HepG2 (cell line): Measurements from ENCODE around the gene ZBTB4. TPM values are rescaled to one million over a fixed set of nuclear protein-coding genes. Genes with fewer than 3 reads are reported as not detected.

Experiments
- EHMT2 ChIP-seq: fragments of 200-600 bp; sonication (generic); IDR thresholded peaks from 2 replicates; pipeline ENCODE4 v1.7.0; 2017; ENCODE audit warnings: antibody characterized with exemption, low read depth, low read length, borderline replicate concordance
- HMGXB4 ChIP-seq, 2 experiments: sonication (generic) in 1 of 2; formaldehyde crosslinking in 1 of 2; IDR thresholded peaks; 2 replicates each; pipeline versions ENCODE4 v1.4.0 to v1.6.1; 2018 to 2020; ENCODE audit warnings: missing genetic modification reagents in 2 of 2, borderline replicate concordance in 1 of 2, low read depth in 1 of 2, mild to moderate bottlenecking in 1 of 2, missing biosample characterization in 1 of 2
- JARID2 ChIP-seq: sonication (generic); formaldehyde crosslinking; IDR thresholded peaks from 2 replicates; pipeline ENCODE4 v1.8.1; 2023; ENCODE audit warnings: missing genetic modification reagents, inconsistent platforms; ENCODE audit not compliant: insufficient replicate concordance
- LRRFIP1 ChIP-seq: sonication (generic); formaldehyde crosslinking; conservative IDR thresholded peaks from 2 replicates; pipeline ENCODE4 v1.4.0; 2020; ENCODE audit warnings: missing genetic modification reagents
- NPAS2 ChIP-seq: sonication (generic); formaldehyde crosslinking; IDR thresholded peaks from 2 replicates; pipeline ENCODE4 v1.8.0; 2022; ENCODE audit warnings: mild to moderate bottlenecking, missing genetic modification reagents, borderline replicate concordance
- PAWR ChIP-seq: sonication (generic); formaldehyde crosslinking; IDR thresholded peaks from 2 replicates; pipeline ENCODE4 v1.4.0; 2020; ENCODE audit warnings: missing genetic modification reagents, mild to moderate bottlenecking, borderline replicate concordance
- PREB ChIP-seq: sonication (generic); formaldehyde crosslinking; IDR thresholded peaks from 2 replicates; pipeline ENCODE4 v1.4.0; 2020; ENCODE audit warnings: missing genetic modification reagents
- RELA ChIP-seq: sonication (generic); formaldehyde crosslinking; IDR thresholded peaks from 2 replicates; pipeline ENCODE4 v1.4.0; 2020; ENCODE audit warnings: missing genetic modification reagents
- THAP8 ChIP-seq: sonication (generic); formaldehyde crosslinking; IDR thresholded peaks from 2 replicates; pipeline ENCODE4 v1.5.1; 2020; ENCODE audit warnings: missing genetic modification reagents, mild to moderate bottlenecking, borderline replicate concordance
- YY1 ChIP-seq: IDR thresholded peaks from 2 replicates; pipeline ENCODE4 v1.6.1; 2011; ENCODE audit warnings: low read length, low read depth, moderate library complexity, mild to moderate bottlenecking; ENCODE audit not compliant: insufficient read depth, insufficient replicate concordance
- ZBTB7B ChIP-seq: sonication (generic); formaldehyde crosslinking; IDR thresholded peaks from 2 replicates; pipeline ENCODE4 v1.4.0; 2020; ENCODE audit warnings: missing genetic modification reagents
- ZNF281 ChIP-seq: sonication (generic); formaldehyde crosslinking; IDR thresholded peaks from 2 replicates; pipeline ENCODE4 v1.4.0; 2020; ENCODE audit warnings: missing genetic modification reagents, borderline replicate concordance
- ZNF574 ChIP-seq: sonication (generic); formaldehyde crosslinking; IDR thresholded peaks from 2 replicates; pipeline ENCODE4 v1.4.0; 2020; ENCODE audit warnings: missing genetic modification reagents
- ZNF670 ChIP-seq: sonication (generic); formaldehyde crosslinking; IDR thresholded peaks from 2 replicates; pipeline ENCODE4 v1.8.0; 2022; ENCODE audit warnings: mild to moderate bottlenecking, missing genetic modification reagents, borderline replicate concordance
- ZNF709 ChIP-seq: sonication (generic); formaldehyde crosslinking; IDR thresholded peaks from 2 replicates; pipeline ENCODE4 v1.5.0; 2020; ENCODE audit warnings: mild to moderate bottlenecking, missing genetic modification reagents
- polyA plus RNA-seq, 8 experiments: library from polyadenylated mRNA; depleted of rRNA in 3 of 8; stranded (reverse) in 7 of 8; unstranded in 1 of 8; fragments of >200 nt; fragmentation: Illumina TruSeq in 4 of 8; extraction: Trizol in 4 of 8; gene quantifications; 2 replicates each; pipeline versions ENCODE4 v1.2.1 to v1.2.3, GENCODE V29; 2011 to 2016; ENCODE audit warnings: low read depth in 4 of 8, missing spikeins in 1 of 8, mixed read lengths in 1 of 8; ENCODE audit not compliant: insufficient read depth in 1 of 8
- total RNA-seq, 5 experiments: library from RNA; depleted of rRNA; stranded (reverse); fragments of >200 nt; fragmentation: Illumina TruSeq; extraction: Trizol; gene quantifications; 2 replicates each; pipeline ENCODE4 v1.2.3, GENCODE V29; 2016; ENCODE audit warnings: low read depth in 1 of 5

ZBTB4 gene
- total and polyA plus RNA-seq, 2 of the 13 experiments (the other 11 are each of a cell fraction or from before 2014, with no cell fraction given) = 4.3 to 7.4 TPM

- TF ChIP-seq HMGXB4 (CRISPR knock-in tag; IDR thresholded peaks at IDR 0.05; ENCODE audit: borderline replicate concordance in 1 of 2, low read depth in 1 of 2) (peak; percentile 10 to 50; a peak in 2 of 4 replicates), LRRFIP1 (CRISPR knock-in tag) (no peak), NPAS2 (CRISPR knock-in tag) (no peak), YY1 (peak; percentile 90), ZNF281 (CRISPR knock-in tag) (peak; percentile 94), ZBTB7B (CRISPR knock-in tag) (peak; percentile 18), ZNF574 (no peak), EHMT2 (no peak), JARID2 (CRISPR knock-in tag) (no peak), ZNF709 (no peak), RELA (CRISPR knock-in tag) (no peak), PREB (no peak), PAWR (CRISPR knock-in tag) (no peak), THAP8 (no peak; the same call in 1 of the 2 replicates), ZNF670 (CRISPR knock-in tag) (no peak)
Measured at GRCh38 chr17:7483255-7484066, 4.0 kb upstream of the ZBTB4 start (continued).
